Upper lobe of right lung (tissue), 1 donor: ENCODE data around the gene NELFB. TPM values are rescaled to one million over a fixed set of nuclear protein-coding genes. Genes with fewer than 3 reads are reported as not detected.

Source experiments
- ATAC-seq: fragments of 200-7000 bp; cut with Tn5 transposase; one replicate; pipeline ENCODE4 v1.9.1; 2020; ENCODE audit warnings: mild to moderate bottlenecking, moderate library complexity
- DNase-seq: peaks from one replicate; pipeline ENCODE4 v3.0.0-alpha.2; 2020
- H3K27ac ChIP-seq: fragments of 200-600 bp; one replicate; pipeline ENCODE4 v1.8.0; 2022
- H3K27me3 ChIP-seq: fragments of 200-600 bp; one replicate; pipeline ENCODE4 v1.8.0; 2022; ENCODE audit warnings: mild to moderate bottlenecking
- H3K36me3 ChIP-seq: fragments of 200-600 bp; one replicate; pipeline ENCODE4 v1.8.0; 2022
- H3K4me1 ChIP-seq: fragments of 200-600 bp; one replicate; pipeline ENCODE4 v1.8.0; 2022
- H3K4me3 ChIP-seq: fragments of 200-600 bp; one replicate; pipeline ENCODE4 v1.8.0; 2022; ENCODE audit warnings: mild to moderate bottlenecking
- H3K9me3 ChIP-seq: fragments of 200-600 bp; one replicate; pipeline ENCODE4 v1.8.0; 2022
- intact Hi-C: fragments of 100-400 bp; cut with DNase I; formaldehyde crosslinking; loops from one replicate; pipeline ENCODE4 v1.11.0; 2022
- total RNA-seq: library from RNA; stranded (reverse); fragmentation: NEBNext Ultra II Directional; extraction: Animal tissue kit (Norgen Biotek cat#: 25700); gene quantifications from one replicate; pipeline ENCODE4 v1.2.1, GENCODE V29; 2021
- TF ChIP-seq, protein P1 (sequence below): fragments of 200-600 bp; IDR thresholded peaks from one replicate; pipeline ENCODE4 v1.8.0; 2022; ENCODE audit warnings: antibody characterized with exemption
- donor health status: DM: no; HTN: yes; CAD: no; lungs with severe emphysema.

Gene NELFB
- total RNA-seq, 1 donor from 2014 or later, result 47.2 TPM

DNA sequence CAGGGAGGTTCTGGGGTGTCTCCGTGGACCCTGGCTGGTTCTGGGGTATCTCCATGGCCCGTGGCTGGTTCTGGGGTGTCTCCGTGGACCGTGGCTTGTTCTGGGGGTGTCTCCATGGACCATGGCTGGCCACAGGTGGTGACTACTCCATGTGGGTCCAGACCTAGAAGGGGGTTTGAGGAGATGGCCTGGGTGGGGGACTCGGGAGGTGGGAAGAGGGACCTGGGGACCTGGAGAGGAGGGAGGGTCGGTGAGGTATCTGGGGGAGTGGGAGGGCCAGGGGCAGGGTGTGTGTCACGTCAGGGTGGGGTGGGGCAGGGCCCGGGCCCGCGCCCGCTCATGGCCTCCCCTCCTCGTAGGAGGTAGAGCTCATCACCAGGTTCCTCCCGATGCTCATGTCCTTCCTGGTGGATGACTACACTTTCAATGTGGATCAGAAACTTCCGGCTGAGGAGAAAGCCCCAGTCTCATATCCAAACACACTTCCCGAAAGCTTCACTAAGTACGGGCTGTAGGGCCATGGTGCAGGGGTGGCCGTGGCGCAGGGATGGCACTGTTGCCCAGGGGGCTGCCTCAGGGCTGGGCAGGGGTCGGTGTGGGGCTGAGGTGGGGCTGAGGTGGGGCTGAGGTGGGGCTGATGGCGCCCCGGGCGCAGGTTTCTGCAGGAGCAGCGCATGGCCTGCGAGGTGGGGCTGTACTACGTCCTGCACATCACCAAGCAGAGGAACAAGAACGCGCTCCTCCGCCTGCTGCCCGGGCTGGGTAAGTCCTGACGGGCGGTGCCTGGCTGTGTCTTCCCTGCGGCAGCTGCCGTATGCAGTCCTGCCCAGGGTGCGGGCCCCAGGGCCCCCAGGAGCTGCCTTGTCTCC is 11.7 kb downstream of the NELFB start:
- Histone ChIP-seq H3K4me1 (peaks cover 25% of the 10 kb centered on the region), H3K36me3 (peaks cover 38% of the 10 kb centered on the region), H3K27ac (no peak overlapping the region)

DNA sequence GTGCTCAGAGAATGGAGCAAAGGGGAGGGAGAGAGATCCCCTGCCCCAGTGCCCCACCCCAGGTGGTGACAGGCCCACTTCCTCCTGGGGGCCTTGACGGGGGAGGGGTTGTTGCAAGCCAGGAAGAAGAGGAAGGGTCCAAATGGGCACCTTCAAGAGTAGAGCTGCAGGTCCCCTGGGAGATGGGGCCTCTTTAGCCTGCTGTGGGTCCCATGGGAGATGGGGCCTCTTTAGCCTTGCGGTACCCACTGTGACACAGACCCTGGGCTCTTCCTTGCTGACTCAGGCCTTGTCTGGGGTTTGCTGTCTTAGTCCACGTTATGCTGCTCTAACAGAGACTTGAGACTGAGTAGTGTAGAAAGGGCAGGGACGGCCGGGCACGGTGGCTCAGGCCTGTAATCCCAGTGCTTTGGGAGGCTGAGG is 12.8 kb downstream of the NELFB start:
- Histone ChIP-seq H3K27ac (peak overlapping the region; percentile 76), H3K4me3 (no peak overlapping the region), H3K4me1 (peaks cover 25% of the 10 kb centered on the region), H3K27me3 (no peaks in the 10 kb centered on the region), H3K9me3 (no peaks in the 10 kb centered on the region), H3K36me3 (peaks cover 48% of the 10 kb centered on the region)
- DNase-seq (no peak), ATAC-seq (no peak)
- intact Hi-C loops, result no loop called here
- TF ChIP-seq, protein P1, sequence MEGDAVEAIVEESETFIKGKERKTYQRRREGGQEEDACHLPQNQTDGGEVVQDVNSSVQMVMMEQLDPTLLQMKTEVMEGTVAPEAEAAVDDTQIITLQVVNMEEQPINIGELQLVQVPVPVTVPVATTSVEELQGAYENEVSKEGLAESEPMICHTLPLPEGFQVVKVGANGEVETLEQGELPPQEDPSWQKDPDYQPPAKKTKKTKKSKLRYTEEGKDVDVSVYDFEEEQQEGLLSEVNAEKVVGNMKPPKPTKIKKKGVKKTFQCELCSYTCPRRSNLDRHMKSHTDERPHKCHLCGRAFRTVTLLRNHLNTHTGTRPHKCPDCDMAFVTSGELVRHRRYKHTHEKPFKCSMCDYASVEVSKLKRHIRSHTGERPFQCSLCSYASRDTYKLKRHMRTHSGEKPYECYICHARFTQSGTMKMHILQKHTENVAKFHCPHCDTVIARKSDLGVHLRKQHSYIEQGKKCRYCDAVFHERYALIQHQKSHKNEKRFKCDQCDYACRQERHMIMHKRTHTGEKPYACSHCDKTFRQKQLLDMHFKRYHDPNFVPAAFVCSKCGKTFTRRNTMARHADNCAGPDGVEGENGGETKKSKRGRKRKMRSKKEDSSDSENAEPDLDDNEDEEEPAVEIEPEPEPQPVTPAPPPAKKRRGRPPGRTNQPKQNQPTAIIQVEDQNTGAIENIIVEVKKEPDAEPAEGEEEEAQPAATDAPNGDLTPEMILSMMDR, result no peak

More for the DNA sequence above, 11.7 kb downstream of the NELFB start:
- DNase-seq (peak; percentile 58), ATAC-seq (no peak)
- intact Hi-C loops, result no loop called here
- TF ChIP-seq, protein P1, result no peak
- Histone ChIP-seq H3K4me3 (no peak overlapping the region), H3K9me3 (no peaks in the 10 kb centered on the region), H3K27me3 (no peaks in the 10 kb centered on the region)

DNA sequence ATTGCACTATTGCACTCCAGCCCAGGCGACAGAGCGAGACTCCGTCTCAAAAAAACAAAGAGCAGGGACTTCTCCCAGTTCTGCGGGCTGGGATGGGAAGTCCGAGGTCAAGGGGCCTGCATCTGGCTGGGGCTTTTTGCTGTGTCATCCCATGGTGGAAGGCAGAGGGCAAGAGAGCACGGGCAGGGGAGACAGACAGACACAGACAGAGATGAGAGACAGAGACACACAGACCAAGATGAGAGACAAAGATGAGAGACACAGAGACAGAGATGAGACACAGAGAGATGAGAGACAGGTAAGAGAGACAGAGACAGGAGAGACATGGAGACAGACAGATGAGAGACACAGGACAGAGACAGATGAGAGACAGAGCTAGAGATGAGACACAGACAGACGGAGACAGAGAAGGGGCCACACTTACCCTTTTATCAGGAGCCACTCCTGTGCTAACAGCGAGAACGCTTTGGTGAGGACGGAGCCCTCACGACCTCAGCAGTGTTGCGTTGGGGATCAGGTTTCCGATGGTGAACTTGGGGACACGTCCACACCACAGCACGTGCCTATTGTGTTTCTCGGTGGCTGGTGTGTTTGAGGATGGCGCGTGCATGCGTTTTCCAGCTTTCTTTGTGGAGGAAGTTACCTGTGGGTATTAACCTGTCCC is 13.5 kb downstream of the NELFB start:
- Histone ChIP-seq H3K27ac (peak overlapping the region; percentile 76), H3K9me3 (no peaks in the 10 kb centered on the region), H3K36me3 (peaks cover 50% of the 10 kb centered on the region), H3K4me3 (peak overlapping the region; percentile 16), H3K4me1 (peaks cover 25% of the 10 kb centered on the region), H3K27me3 (no peaks in the 10 kb centered on the region)
- intact Hi-C loops, result no loop called here
- DNase-seq (no peak), ATAC-seq (no peak)
- TF ChIP-seq, protein P1, result no peak

DNA sequence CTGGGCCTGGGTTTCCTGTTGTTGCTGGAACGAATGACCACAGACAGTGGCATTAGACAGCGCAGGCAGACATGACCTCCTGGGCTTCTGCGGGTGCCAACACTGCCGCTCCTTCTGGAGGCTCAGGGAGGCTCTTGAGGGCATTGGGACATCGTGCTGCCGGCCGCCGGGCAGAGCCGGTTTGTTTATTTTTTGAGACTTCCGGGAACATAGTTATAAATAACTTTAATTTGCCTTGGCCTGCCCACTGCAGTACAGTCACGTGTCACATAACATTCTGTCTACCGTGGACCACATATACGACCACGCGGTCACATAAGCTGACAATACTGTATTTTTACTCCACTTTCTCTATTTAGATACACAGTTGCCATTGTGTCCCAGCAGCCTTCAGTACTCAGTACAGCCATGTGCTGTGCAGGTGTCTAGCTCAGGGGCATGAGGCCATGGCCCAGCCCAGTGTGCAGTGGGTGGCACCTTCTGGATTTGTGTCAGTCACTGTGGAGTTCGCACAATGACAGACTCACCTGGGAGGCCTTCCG is 14.2 kb downstream of the NELFB start:
- H3K4me3 ChIP-seq, result peak overlapping the region; percentile 16
- intact Hi-C loops, result no loop called here
- TF ChIP-seq, protein P1, result no peak
- peaks cover 44% of the 10 kb centered on the region for H3K36me3 ChIP-seq
- H3K9me3 ChIP-seq, result no peaks in the 10 kb centered on the region
- DNase-seq, result peak; percentile 89
- H3K4me1 ChIP-seq, result peaks cover 32% of the 10 kb centered on the region
- H3K27me3 ChIP-seq, result no peaks in the 10 kb centered on the region
- ATAC-seq, result peak; percentile 81
- peak overlapping the region; percentile 77 for H3K27ac ChIP-seq

DNA sequence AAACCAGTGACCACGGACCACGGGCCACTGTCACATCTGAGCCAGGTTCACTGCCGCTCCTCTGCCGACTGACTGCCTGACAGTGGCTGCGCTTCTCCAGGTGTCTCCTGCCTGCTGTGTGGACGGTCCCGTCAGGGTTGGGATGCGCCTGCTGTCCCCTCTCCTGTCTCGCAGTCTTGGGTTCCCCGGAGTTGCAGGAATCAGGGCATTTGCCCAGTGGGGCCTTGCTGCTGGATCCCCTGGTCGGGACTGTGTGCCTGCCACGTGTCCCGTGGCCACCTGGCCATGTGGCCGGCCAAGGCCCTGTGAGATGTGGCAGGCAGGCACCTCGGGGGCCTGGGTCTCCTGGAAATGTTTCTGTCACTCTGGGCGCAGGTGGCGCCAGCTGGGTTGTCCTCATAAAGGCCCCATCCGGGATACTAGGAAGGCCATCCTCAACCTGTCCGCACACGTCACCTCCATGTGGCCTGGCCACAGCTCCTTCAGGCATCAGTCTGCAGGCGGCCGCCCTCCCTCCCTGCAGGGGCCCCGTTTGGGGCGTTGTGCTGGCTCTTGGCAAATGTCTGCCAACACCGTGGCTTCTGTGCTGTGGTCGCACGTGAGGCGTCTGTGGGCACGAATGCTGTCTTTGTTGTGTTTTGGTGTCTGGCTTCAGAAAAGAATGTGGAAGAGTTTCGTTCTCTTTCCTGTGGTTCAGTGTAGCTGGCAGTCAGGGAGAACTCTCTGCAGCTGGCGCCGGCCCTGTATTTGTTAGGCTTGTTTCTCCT is 16.0 kb downstream of the NELFB start:
- H3K4me1 ChIP-seq, result peaks cover 45% of the 10 kb centered on the region
- TF ChIP-seq, protein P1, result no peak
- H3K27me3 ChIP-seq, result no peaks in the 10 kb centered on the region
- no peak overlapping the region for H3K27ac ChIP-seq
- H3K9me3 ChIP-seq, result no peaks in the 10 kb centered on the region
- peaks cover 32% of the 10 kb centered on the region for H3K36me3 ChIP-seq
- intact Hi-C loops, result no loop called here
- DNase-seq (peak; percentile 67), ATAC-seq (no peak)
- H3K4me3 ChIP-seq, result no peak overlapping the region
